SK-N-SH (cell line): ENCODE data around the gene MARCHF10. TPM values are rescaled to one million over a fixed set of nuclear protein-coding genes. Genes with fewer than 3 reads are reported as not detected.

Experiments used
- CTCF ChIA-PET: fragments of 300-600, 350-600 bp; formaldehyde crosslinking; extraction: SDS; loops from one replicate; lab custom pipeline; 2021; lab: Yijun Ruan, JAX
- POLR2A ChIA-PET: fragments of 350-600 bp; sonication (Branson Sonifier 250); formaldehyde crosslinking; extraction: SDS; loops from one replicate; lab custom pipeline; 2020; ENCODE audit warnings: antibody characterized with exemption, inconsistent platforms; lab: Yijun Ruan, JAX
- DNase-seq: peaks from one replicate; pipeline ENCODE4 v3.0.0; 2012
- H2AFZ ChIP-seq: fragments of 200-600 bp; sonication (generic); 2 replicates; pipeline ENCODE4 v1.8.1; 2016; ENCODE audit warnings: antibody characterized with exemption, mild to moderate bottlenecking, low read depth
- H3F3A ChIP-seq: fragments of 200-600 bp; sonication (generic); replicated peaks from 2 replicates; pipeline ENCODE3; 2016; ENCODE audit warnings: antibody characterized with exemption, mild to moderate bottlenecking; ENCODE audit not compliant: insufficient read depth
- H3K27ac ChIP-seq, 2 experiments: fragments of 200-500 bp in 1 of 2; fragments of 200-600 bp in 1 of 2; sonication (Bioruptor generic) in 1 of 2; sonication (generic), shearing (Covaris generic) in 1 of 2; 2 replicates each; pipeline versions ENCODE4 v1.5.1 to v1.6.1; 2014 to 2016; ENCODE audit warnings: low read depth in 2 of 2, inconsistent platforms in 1 of 2, low read length in 1 of 2, mild to moderate bottlenecking in 1 of 2, mixed read lengths in 1 of 2
- H3K27me3 ChIP-seq: fragments of 200-600 bp; sonication (generic), shearing (Covaris generic); 2 replicates; pipeline ENCODE4 v1.6.1; 2016; ENCODE audit warnings: mixed run types; ENCODE audit not compliant: insufficient read depth
- H3K36me3 ChIP-seq, 2 experiments: fragments of 200-500 bp in 1 of 2; fragments of 200-600 bp in 1 of 2; sonication (Bioruptor generic) in 1 of 2; sonication (generic) in 1 of 2; replicated peaks in 1 of 2; 2 replicates each; pipeline versions ENCODE3 to v1.5.1; 2014 to 2016; ENCODE audit warnings: low read length in 1 of 2, mild to moderate bottlenecking in 1 of 2; ENCODE audit not compliant: insufficient read depth in 2 of 2, control insufficient read depth in 1 of 2
- H3K4me1 ChIP-seq, 2 experiments: fragments of 200-500 bp in 1 of 2; fragments of 200-600 bp in 1 of 2; sonication (Bioruptor generic) in 1 of 2; sonication (generic), shearing (Covaris generic) in 1 of 2; 2 replicates each; pipeline versions ENCODE4 v1.5.1 to v1.6.1; 2014 to 2016; ENCODE audit warnings: low read depth in 1 of 2, low read length in 1 of 2, mixed run types in 1 of 2; ENCODE audit not compliant: insufficient read depth in 2 of 2, control insufficient read depth in 1 of 2
- H3K4me2 ChIP-seq: fragments of 200-600 bp; sonication (generic), shearing (Covaris generic); 2 replicates; pipeline ENCODE4 v1.6.1; 2017; ENCODE audit warnings: mixed run types
- H3K4me3 ChIP-seq, 2 experiments: fragments of 200-500 bp in 1 of 2; fragments of 200-600 bp in 1 of 2; sonication (Bioruptor generic) in 1 of 2; sonication (generic), shearing (Covaris generic) in 1 of 2; 2 replicates each; pipeline versions ENCODE4 v1.5.1 to v1.8.1; 2014 to 2016; ENCODE audit warnings: low read depth in 2 of 2, inconsistent platforms in 1 of 2, low read length in 1 of 2, mild to moderate bottlenecking in 1 of 2, mixed read lengths in 1 of 2, moderate library complexity in 1 of 2
- H3K79me2 ChIP-seq: fragments of 200-600 bp; sonication (generic); 2 replicates; pipeline ENCODE4 v1.8.1; 2017; ENCODE audit warnings: mild to moderate bottlenecking; ENCODE audit not compliant: insufficient read depth
- H3K9ac ChIP-seq: fragments of 200-600 bp; sonication (generic); 2 replicates; pipeline ENCODE4 v1.6.1; 2017; ENCODE audit warnings: mixed run types
- H3K9me2 ChIP-seq: fragments of 200-600 bp; sonication (generic); 2 replicates; pipeline ENCODE4 v1.6.1; 2017; ENCODE audit warnings: mixed run types
- H3K9me3 ChIP-seq: fragments of 200-600 bp; sonication (generic); 2 replicates; pipeline ENCODE4 v1.6.1; 2017; ENCODE audit warnings: mixed run types, mild to moderate bottlenecking, moderate library complexity
- H4K20me1 ChIP-seq: fragments of 200-600 bp; sonication (generic); 2 replicates; pipeline ENCODE4 v1.6.1; 2017; ENCODE audit warnings: mild to moderate bottlenecking, mixed run types; ENCODE audit not compliant: insufficient read depth
- CHD2 ChIP-seq: fragments of 150-350 bp; IDR thresholded peaks from 2 replicates; pipeline ENCODE4 v1.6.1; 2018; ENCODE audit warnings: low read length; ENCODE audit not compliant: partially characterized antibody
- EP300 ChIP-seq, 2 experiments: IDR thresholded peaks; 2 replicates each; pipeline versions ENCODE4 v1.4.0 to v1.6.1; 2012; ENCODE audit warnings: borderline replicate concordance in 1 of 2, low read depth in 1 of 2, low read length in 1 of 2
- GABPA ChIP-seq: IDR thresholded peaks from 2 replicates; pipeline ENCODE4 v1.4.0; 2012; ENCODE audit warnings: low read depth, mild to moderate bottlenecking
- GATA2 ChIP-seq: sonication (generic); formaldehyde crosslinking; IDR thresholded peaks from 2 replicates; pipeline ENCODE4 v1.5.0; 2020; ENCODE audit warnings: mild to moderate bottlenecking, missing genetic modification reagents
- MXI1 ChIP-seq: IDR thresholded peaks from 2 replicates; pipeline ENCODE4 v1.6.1; 2012; ENCODE audit warnings: mild to moderate bottlenecking, low read depth, low read length, improper control_type of control experiment
- NFIC ChIP-seq: IDR thresholded peaks from 2 replicates; pipeline ENCODE4 v1.4.0; 2012; ENCODE audit warnings: borderline replicate concordance
- RAD21 ChIP-seq: IDR thresholded peaks from 2 replicates; pipeline ENCODE4 v1.6.1; 2012; ENCODE audit warnings: mild to moderate bottlenecking, low read length
- TAF1 ChIP-seq: IDR thresholded peaks from 2 replicates; pipeline ENCODE4 v1.6.1; 2012; ENCODE audit warnings: low read depth, mild to moderate bottlenecking, low read length, moderate library complexity, borderline replicate concordance
- WGBS: methylation state at CpG from one replicate; pipeline ENCODE4 v1.1.6; 2017; ENCODE audit warnings: low lambda C conversion rate; 5-methylcytosine and 5-hydroxymethylcytosine counted together
- polyA plus RNA-seq, 3 experiments: library from polyadenylated mRNA; depleted of rRNA; stranded (reverse); fragments of >200 nt; gene quantifications; 2 replicates each; pipeline ENCODE4 v1.2.3, GENCODE V29; 2012
- TF ChIP-seq, protein P1 (sequence below): IDR thresholded peaks from 2 replicates; pipeline ENCODE4 v1.4.0; 2012; ENCODE audit warnings: low read depth
- TF ChIP-seq, protein P2 (sequence below): fragments of 200-600 bp; sonication (generic); IDR thresholded peaks from 2 replicates; pipeline ENCODE4 v1.6.1; 2017; ENCODE audit warnings: antibody characterized with exemption, mild to moderate bottlenecking, moderate library complexity
- TF ChIP-seq, protein P3 (sequence below): IDR thresholded peaks from 2 replicates; pipeline ENCODE4; 2012

MARCHF10 gene
- polyA plus RNA-seq, 1 of the 3 experiments (the other 2 are of a cell fraction) = 0.16 TPM

DNA sequence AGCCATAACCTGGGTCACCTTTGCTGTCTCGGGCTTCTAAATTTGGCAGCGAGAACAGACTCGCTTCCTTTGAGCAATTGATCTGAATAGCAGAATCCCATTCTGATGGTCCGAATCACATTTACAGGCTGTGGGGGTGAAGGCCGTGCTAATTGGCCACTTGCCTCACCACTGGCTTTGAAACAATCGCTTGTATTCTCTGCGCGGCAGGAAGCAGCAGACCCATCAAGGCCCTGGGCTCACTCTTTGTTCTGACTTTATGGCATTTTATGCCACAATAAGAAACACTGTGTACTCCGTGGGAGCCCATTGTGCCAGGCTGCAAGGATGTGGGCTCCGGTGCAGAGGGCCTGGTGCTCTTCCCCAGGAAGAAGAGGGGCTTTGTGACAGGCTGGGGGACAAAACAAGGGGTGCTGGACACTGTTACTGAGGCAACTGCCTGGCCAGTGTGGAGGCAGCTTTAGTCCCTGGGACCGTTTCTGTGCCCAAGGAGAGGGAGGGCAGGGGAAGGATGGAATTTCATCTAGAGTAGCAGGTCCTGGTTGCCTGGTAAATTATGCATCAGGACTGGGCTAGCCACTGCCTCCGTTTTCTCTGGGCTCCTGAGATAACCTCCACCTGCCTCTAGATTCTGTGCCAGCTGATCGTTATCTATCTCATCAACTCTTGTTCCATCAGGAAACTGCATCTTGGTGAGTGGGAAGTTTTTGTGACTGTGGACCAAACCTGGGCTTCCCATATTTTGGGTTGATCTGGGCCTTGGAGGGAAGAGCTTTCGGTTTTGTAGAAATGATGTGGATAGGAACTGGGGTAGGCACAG is 102.1 kb downstream of the MARCHF10 start:
- Histone ChIP-seq H3K9me2 (no peaks in the 10 kb centered on the region), H3K4me1 (peaks cover 15 to 29% of the 10 kb centered on the region in 2 experiments; a peak in 3 of 4 replicates), H2AFZ (no peak overlapping the region), H3F3A (peaks cover 11% of the 10 kb centered on the region), H3K4me2 (peak overlapping the region; percentile 93), H3K27me3 (no peaks in the 10 kb centered on the region), H3K4me3 (peak overlapping the region; percentile 67 to 73), H3K27ac (peak overlapping the region in 1 of 2 experiments; percentile 69; a peak in 1 of 4 replicates), H3K9me3 (peaks cover 5% of the 10 kb centered on the region), H4K20me1 (no peaks in the 10 kb centered on the region), H3K36me3 (no peaks in the 10 kb centered on the region), H3K9ac (peak overlapping the region; percentile 95; the same call in 1 of the 2 replicates), H3K79me2 (peaks cover 10% of the 10 kb centered on the region; the same call in 1 of the 2 replicates)
- DNase-seq = no peak
- ChIA-PET POLR2A (interaction anchor here (0.7 kb wide), 1 partner anchor 260 kb away, joined by 3 read pairs; the partner anchor contains the start of gene TANC2), CTCF (interaction anchor here (0.7 to 6.3 kb wide), 11 partner anchors 9 to 700 kb away, joined by 3 to 61 read pairs (median 4); partner anchors contain the start of gene TANC2)
- TF ChIP-seq, protein P1, sequence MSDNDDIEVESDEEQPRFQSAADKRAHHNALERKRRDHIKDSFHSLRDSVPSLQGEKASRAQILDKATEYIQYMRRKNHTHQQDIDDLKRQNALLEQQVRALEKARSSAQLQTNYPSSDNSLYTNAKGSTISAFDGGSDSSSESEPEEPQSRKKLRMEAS = no peak
- peak; percentile 33; the same call in 1 of the 2 replicates for TF ChIP-seq GATA2 (CRISPR knock-in tag)
- TF ChIP-seq NFIC = peak; percentile 15; the same call in 1 of the 2 replicates
- 87% methylated on average over 14 of the region's 14 CpGs for WGBS

DNA sequence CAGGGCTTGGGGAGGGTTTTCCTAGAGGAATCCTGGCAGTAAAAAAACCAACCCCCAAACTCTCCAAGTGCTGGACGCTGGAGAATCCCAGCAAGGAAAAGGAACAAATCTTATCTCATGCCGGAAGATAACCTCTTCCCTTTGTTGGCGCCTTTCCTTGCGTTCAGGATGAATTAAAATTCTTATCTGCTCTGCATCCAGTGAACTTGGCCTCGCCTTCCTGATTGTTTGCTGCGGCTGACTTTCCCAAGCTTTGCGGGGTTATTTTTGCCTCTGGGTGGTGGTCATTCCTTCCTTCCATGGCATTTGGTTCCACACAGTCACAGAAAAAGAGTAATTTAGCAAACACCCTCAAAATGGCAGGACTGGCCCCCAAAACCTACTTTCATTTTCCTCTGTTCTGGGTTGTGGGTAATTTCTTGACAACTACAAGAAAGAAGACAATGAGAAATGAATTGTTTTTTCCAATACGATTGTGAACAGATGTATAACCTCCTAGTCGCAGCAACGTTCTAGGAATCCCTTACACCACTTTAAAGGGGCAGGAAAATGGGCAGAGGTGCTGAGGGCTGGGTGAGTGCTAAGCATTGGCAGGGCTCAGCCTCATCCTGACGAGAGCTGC is 102.8 kb downstream of the MARCHF10 start:
- no peak for DNase-seq
- ChIA-PET POLR2A (interaction anchor here (0.5 to 1.5 kb wide), 2 partner anchors 152 to 263 kb away, joined by 3 read pairs; no protein-coding TSS in a partner anchor), CTCF (interaction anchor here (0.9 to 6.3 kb wide), 16 partner anchors 10 to 720 kb away, joined by 3 to 61 read pairs (median 4); partner anchors contain the start of gene TANC2)
- peaks cover 5% of the 10 kb centered on the region for H3K9me3 ChIP-seq
- peak overlapping the region; percentile 93 for H3K4me2 ChIP-seq
- H3K36me3 ChIP-seq = no peaks in the 10 kb centered on the region
- H3K4me3 ChIP-seq = peak overlapping the region; percentile 67 to 73
- TF ChIP-seq MXI1 (no peak), TAF1 (no peak), GABPA (0 out of 2 replicates have a peak, but pooled peaks have one; percentile 9), RAD21 (peak; percentile 15; the same call in 1 of the 2 replicates), CHD2 (no peak), EP300 (IDR thresholded peaks at IDR 0.05; ENCODE audit: borderline replicate concordance in 1 of 2, low read depth in 1 of 2, low read length in 1 of 2) (0 out of 4 replicates have a peak, but pooled peaks of 1 of the 2 experiments have one; percentile 3)
- TF ChIP-seq, protein P2, sequence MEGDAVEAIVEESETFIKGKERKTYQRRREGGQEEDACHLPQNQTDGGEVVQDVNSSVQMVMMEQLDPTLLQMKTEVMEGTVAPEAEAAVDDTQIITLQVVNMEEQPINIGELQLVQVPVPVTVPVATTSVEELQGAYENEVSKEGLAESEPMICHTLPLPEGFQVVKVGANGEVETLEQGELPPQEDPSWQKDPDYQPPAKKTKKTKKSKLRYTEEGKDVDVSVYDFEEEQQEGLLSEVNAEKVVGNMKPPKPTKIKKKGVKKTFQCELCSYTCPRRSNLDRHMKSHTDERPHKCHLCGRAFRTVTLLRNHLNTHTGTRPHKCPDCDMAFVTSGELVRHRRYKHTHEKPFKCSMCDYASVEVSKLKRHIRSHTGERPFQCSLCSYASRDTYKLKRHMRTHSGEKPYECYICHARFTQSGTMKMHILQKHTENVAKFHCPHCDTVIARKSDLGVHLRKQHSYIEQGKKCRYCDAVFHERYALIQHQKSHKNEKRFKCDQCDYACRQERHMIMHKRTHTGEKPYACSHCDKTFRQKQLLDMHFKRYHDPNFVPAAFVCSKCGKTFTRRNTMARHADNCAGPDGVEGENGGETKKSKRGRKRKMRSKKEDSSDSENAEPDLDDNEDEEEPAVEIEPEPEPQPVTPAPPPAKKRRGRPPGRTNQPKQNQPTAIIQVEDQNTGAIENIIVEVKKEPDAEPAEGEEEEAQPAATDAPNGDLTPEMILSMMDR = peak; percentile 14; the same call in 1 of the 2 replicates
- TF ChIP-seq, protein P3, sequence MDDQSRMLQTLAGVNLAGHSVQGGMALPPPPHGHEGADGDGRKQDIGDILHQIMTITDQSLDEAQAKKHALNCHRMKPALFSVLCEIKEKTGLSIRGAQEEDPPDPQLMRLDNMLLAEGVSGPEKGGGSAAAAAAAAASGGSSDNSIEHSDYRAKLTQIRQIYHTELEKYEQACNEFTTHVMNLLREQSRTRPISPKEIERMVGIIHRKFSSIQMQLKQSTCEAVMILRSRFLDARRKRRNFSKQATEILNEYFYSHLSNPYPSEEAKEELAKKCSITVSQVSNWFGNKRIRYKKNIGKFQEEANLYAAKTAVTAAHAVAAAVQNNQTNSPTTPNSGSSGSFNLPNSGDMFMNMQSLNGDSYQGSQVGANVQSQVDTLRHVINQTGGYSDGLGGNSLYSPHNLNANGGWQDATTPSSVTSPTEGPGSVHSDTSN = 0 out of 2 replicates have a peak, but pooled peaks have one; percentile 7
- H3F3A ChIP-seq = peaks cover 11% of the 10 kb centered on the region
- H3K9ac ChIP-seq = peak overlapping the region; percentile 95
- H3K27me3 ChIP-seq = no peaks in the 10 kb centered on the region
- H2AFZ ChIP-seq = peak overlapping the region; percentile 78; the same call in 1 of the 2 replicates
- WGBS = 71% methylated on average over 11 of the region's 11 CpGs
- no peaks in the 10 kb centered on the region for H4K20me1 ChIP-seq
- peaks cover 10% of the 10 kb centered on the region; the same call in 1 of the 2 replicates for H3K79me2 ChIP-seq
- H3K4me1 ChIP-seq = peaks cover 15 to 29% of the 10 kb centered on the region in 2 experiments; a peak in 3 of 4 replicates
- H3K9me2 ChIP-seq = no peaks in the 10 kb centered on the region
- H3K27ac ChIP-seq = peak overlapping the region in 1 of 2 experiments; percentile 69; a peak in 2 of 4 replicates
